Measurements from ENCODE around the gene RPL7A.

The RPL7A gene

DNA sequence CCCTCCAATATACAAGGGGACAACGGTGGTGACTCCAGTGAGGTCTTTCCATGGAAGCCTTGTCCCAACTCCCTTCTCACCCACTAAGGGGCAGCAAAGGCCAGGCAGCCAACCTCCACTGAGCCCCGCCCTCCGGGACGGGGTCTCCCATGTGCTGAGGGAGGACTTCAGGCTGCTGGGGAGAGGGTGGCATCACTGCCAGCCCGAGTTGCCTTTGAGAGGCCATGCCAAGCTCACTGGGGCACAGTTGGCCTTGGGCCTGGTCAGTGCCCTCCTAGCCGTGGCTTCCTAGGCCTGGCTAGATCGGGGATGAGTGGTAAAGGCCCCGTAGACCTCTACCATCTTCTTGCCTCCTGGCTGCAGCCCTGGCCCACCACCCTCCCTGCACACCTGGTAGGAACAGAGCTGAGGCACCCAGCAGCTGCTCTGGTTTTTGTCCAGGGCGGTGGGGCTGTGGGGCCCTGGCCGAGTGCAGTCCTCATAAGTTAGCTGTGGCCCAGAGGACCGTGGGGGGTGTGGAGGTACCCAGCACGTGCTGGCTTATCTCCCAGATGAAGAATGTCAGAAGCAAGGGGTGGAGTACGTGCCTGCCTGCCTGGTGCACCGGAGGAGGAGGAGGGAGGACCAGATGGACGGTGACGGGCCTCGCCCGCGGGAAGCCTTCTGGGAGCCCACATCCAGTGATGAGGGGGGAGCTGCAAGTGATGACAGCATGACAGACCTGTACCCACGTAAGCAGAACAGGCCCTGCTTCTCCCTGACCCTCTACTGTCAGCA, 11.6 kb downstream of the RPL7A start:
- no peak for DNase-seq (ENCODE audit: low read depth)
- no peak overlapping the region for H3K4me3 ChIP-seq (ENCODE audit: low read depth, low read length)
- TF ChIP-seq, protein P1, sequence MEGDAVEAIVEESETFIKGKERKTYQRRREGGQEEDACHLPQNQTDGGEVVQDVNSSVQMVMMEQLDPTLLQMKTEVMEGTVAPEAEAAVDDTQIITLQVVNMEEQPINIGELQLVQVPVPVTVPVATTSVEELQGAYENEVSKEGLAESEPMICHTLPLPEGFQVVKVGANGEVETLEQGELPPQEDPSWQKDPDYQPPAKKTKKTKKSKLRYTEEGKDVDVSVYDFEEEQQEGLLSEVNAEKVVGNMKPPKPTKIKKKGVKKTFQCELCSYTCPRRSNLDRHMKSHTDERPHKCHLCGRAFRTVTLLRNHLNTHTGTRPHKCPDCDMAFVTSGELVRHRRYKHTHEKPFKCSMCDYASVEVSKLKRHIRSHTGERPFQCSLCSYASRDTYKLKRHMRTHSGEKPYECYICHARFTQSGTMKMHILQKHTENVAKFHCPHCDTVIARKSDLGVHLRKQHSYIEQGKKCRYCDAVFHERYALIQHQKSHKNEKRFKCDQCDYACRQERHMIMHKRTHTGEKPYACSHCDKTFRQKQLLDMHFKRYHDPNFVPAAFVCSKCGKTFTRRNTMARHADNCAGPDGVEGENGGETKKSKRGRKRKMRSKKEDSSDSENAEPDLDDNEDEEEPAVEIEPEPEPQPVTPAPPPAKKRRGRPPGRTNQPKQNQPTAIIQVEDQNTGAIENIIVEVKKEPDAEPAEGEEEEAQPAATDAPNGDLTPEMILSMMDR (IDR thresholded peaks at IDR 0.05; ENCODE audit: low read depth, low read length, missing control alignments): peak; percentile 17
- in situ Hi-C loops (cut with HindIII; ENCODE audit: low sequenced_read_pairs): no loop called here

DNA sequence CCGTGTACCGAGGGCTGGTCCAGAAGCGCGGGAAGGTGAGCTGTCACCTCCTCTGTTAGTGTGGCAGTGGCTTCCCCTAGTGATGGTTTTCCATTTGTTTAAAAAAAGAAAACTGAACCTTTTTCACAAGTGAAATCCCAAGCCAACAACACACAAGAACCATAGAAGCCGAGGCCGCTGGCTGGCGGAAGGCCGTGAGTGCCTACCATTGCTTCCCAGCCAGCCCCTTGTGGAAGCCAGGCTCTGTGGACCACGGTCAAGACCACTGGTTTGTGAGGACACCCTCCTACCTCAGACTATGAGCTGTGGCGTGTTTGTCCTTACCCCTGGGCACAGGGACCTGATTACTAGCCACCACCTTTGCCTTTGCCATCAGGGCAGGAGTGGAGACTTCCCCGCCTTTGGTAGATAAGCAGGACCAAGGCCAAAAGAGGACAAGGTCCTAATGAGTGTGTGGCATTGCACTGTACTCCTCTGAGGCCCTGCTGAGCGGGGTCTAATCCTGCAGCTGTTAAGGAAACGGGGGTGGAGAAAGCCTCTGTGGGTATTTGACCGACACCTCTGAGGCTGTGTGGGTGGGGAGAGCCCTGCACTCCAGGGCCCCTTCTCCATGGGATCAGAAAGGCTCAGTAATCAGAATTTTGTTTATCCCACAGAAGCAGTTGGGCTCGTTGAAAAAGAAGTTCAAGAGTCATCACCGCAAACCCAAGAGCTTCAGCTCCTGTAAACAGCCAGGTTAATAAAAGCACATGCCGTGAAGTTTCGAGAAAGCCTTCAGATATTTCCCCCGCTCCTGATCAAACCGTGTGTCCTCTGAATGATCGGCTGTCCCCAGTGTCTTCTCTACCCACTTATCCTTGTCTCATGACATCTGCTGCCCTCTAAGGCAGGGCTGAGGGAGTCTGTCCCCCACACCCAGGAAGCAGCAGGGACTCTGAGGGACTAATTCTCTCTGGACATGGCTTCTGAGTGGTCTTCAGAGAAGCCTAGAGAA, 12.7 kb downstream of the RPL7A start:
- TF ChIP-seq, protein P1 (IDR thresholded peaks at IDR 0.05; ENCODE audit: low read depth, low read length, missing control alignments): no peak
- in situ Hi-C loops (cut with HindIII; ENCODE audit: low sequenced_read_pairs): no loop called here
- DNase-seq (ENCODE audit: low read depth): no peak
- no peak overlapping the region for H3K4me3 ChIP-seq (ENCODE audit: low read depth, low read length)

DNA sequence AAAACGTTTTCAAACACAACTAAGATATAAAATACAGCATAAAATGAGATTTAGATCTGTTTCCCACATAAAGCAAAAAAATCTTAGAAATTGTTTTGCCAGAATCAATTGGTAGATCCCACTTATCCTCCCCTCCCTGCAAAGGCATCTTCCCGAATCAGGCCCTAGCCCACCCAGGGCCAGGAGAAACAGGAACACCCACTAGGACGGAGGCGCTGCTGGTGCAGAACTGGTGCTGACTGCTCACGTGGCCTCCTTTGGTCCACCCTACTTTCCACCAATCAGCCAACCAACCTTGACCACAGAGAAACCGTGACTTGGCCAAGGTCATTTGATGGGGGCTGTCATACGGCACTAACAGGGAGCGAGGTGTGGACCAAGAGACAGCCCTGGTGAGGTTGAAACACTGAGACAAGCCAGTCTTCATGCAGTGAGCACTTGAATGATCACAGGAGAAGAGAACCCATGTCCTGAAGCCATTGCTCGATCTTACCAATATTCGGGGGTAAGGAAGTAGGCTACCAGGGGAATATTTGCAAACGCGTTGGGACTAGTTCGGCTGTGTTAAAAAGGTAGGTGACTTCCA, 13.6 kb downstream of the RPL7A start:
- TF ChIP-seq, protein P1 (IDR thresholded peaks at IDR 0.05; ENCODE audit: low read depth, low read length, missing control alignments): no peak
- in situ Hi-C loops (cut with HindIII; ENCODE audit: low sequenced_read_pairs): no loop called here
- no peak overlapping the region for H3K4me3 ChIP-seq (ENCODE audit: low read depth, low read length)
- DNase-seq (ENCODE audit: low read depth): no peak

DNA sequence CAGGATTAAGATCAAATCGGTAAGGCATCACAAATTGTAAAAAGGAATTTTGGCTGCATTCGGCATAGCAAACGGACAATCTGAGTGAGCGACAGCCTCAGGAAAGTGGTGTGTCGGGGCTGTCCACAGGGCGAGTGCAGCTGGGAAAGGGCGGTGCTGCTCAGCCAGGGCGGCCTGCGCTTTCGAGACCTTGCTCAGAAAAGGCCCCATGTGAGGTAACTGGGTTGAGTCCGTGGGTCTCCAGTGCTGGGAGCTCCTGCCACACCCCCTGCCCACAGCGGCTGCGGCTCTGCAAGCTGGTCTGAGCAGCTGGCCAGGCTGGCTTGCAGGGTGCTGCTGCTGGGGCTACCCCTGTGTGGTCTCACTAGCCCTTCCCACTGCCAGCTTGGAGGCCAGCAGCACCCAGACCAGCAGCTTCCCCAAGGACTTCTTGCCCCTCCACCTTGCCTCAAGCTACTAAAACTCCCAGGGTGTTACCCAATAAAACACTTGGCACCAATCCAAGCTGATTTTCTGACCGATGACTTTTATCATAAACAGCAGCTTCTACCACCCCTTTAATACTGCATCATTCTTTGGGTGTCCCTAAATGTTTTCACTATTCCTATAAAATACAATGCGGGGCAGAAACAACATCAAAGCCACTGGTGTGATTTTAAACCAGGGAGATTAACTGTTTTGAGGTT, 14.5 kb downstream of the RPL7A start:
- TF ChIP-seq, protein P1 (IDR thresholded peaks at IDR 0.05; ENCODE audit: low read depth, low read length, missing control alignments): no peak
- DNase-seq (ENCODE audit: low read depth): no peak
- in situ Hi-C loops (cut with HindIII; ENCODE audit: low sequenced_read_pairs): no loop called here
- no peak overlapping the region for H3K4me3 ChIP-seq (ENCODE audit: low read depth, low read length)

DNA sequence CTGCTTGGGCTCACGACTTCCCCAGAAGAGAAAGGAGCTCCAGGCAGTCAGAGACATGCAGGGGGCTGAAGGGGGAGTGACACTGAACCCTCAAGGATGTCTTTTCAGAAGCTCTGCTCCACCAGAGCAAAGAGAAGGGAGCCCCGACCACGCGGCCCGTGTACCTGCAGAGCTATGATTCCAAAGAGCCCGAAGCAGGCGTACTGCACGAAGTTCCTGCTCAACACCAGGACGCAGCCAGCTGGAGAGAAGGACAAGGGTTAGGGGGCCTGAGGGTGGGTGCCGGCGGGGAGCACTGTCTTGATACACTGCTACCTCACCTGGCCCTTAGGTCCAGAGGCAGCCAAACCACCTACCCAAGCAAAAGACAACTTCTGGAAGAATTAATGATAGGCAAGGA, 18.4 kb downstream of the RPL7A start:
- DNase-seq (ENCODE audit: low read depth): no peak
- H3K4me3 ChIP-seq (ENCODE audit: low read depth, low read length): no peak overlapping the region
- TF ChIP-seq, protein P1 (IDR thresholded peaks at IDR 0.05; ENCODE audit: low read depth, low read length, missing control alignments): no peak
- in situ Hi-C loops (cut with HindIII; ENCODE audit: low sequenced_read_pairs): no loop called here

DNA sequence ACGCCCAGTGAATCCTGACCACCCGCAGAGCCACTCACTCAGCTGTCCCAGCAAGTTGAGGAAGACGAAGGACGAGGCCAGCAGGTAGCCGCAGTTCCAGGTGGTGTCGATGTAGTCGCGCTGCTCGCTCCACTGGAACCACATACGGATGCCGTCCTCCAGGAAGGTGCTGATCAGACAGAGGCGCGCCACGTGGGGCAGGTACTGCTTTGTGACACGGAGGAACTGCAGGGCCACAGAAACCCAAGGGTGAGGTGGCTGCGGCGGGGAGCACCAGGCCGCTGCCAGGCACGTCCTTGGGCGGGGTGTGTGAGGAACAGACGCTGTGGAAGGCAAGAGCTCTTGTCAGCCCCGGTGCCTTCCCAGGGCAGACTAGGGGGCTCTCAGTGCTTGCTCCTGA, 19.2 kb downstream of the RPL7A start:
- TF ChIP-seq, protein P1 (IDR thresholded peaks at IDR 0.05; ENCODE audit: low read depth, low read length, missing control alignments): no peak

More for the DNA sequence above, 19.2 kb downstream of the RPL7A start:
- in situ Hi-C loops (cut with HindIII; ENCODE audit: low sequenced_read_pairs): no loop called here
- DNase-seq (ENCODE audit: low read depth): no peak
- H3K4me3 ChIP-seq (ENCODE audit: low read depth, low read length): no peak overlapping the region
